CD4-positive, alpha-beta T cell (primary cell): ENCODE results near the gene OR4C46. TPM values are rescaled to one million over a fixed set of nuclear protein-coding genes. Genes with fewer than 3 reads are reported as not detected.
"Not testable (repeated sequence)": the region's sequence is repeated elsewhere in the genome, so short reads cannot be mapped to it uniquely, and the experiment has no call there.

Experiments
- ATAC-seq: fragments of 200-7000 bp; cut with Tn5 transposase; one replicate; pipeline ENCODE4 v1.10.0; 2022; ENCODE audit warnings: mild to moderate bottlenecking; ENCODE audit not compliant: poor library complexity
- CTCF ChIA-PET: fragments of 350-600 bp; sonication (Branson Sonifier 250); formaldehyde crosslinking; loops from one replicate; lab custom pipeline; 2021; ENCODE audit warnings: antibody characterized with exemption, inconsistent platforms; lab: Charles Lee
- POLR2A ChIA-PET: fragments of 350-600 bp; sonication (Branson Sonifier 250); formaldehyde crosslinking; loops from one replicate; lab custom pipeline; 2021; ENCODE audit warnings: antibody characterized with exemption, inconsistent platforms; lab: Charles Lee
- DNase-seq, 14 experiments: peaks; one replicate each; pipeline ENCODE4 v3.0.0-alpha.2; 2013 to 2020; ENCODE audit warnings: mixed read lengths in 2 of 14
- H3K27ac ChIP-seq, 2 donors: one replicate each; pipeline versions ENCODE4 v1.5.1 to v1.7.0; 2013; ENCODE audit warnings: low read length in 2 of 2, low read depth in 1 of 2, mild to moderate bottlenecking in 1 of 2
- H3K27me3 ChIP-seq, 2 experiments: 1 replicate in 1 of 2; 2 replicates in 1 of 2; pipeline versions ENCODE4 v1.6.1 to v1.7.0; 2013; ENCODE audit warnings: low read length in 2 of 2, control low read depth in 1 of 2, mild to moderate bottlenecking in 1 of 2, moderate library complexity in 1 of 2; ENCODE audit not compliant: insufficient read depth in 2 of 2, control insufficient read depth in 1 of 2
- H3K36me3 ChIP-seq: one replicate; pipeline ENCODE4 v1.6.1; 2013; ENCODE audit warnings: low read length, control low read depth; ENCODE audit not compliant: insufficient read depth
- H3K4me1 ChIP-seq: one replicate; pipeline ENCODE4 v1.6.1; 2013; ENCODE audit warnings: low read length, control low read depth; ENCODE audit not compliant: insufficient read depth
- H3K4me3 ChIP-seq: one replicate; pipeline ENCODE4 v1.5.1; 2013; ENCODE audit warnings: mild to moderate bottlenecking, low read length, moderate library complexity
- H3K9me3 ChIP-seq, 2 experiments: 1 replicate in 1 of 2; 2 replicates in 1 of 2; pipeline versions ENCODE4 v1.6.1 to v1.7.0; 2013; ENCODE audit warnings: low read length in 2 of 2, mild to moderate bottlenecking in 2 of 2, control low read depth in 1 of 2, moderate library complexity in 1 of 2; ENCODE audit not compliant: control insufficient read depth in 1 of 2, insufficient read depth in 1 of 2
- H3K27ac Mint-ChIP-seq: one replicate; pipeline ENCODE4 v1.8.0; 2020; ENCODE audit warnings: mixed read lengths
- H3K27me3 Mint-ChIP-seq: one replicate; pipeline ENCODE4 v1.8.0; 2021; ENCODE audit warnings: mixed read lengths
- H3K36me3 Mint-ChIP-seq: one replicate; pipeline ENCODE4 v1.8.0; 2021; ENCODE audit warnings: low read depth, mixed read lengths
- H3K4me1 Mint-ChIP-seq: one replicate; pipeline ENCODE4 v1.8.0; 2021; ENCODE audit warnings: low read depth, mixed read lengths
- H3K4me3 Mint-ChIP-seq: one replicate; pipeline ENCODE4 v1.8.0; 2020; ENCODE audit warnings: mild to moderate bottlenecking, mixed read lengths
- H3K9me3 Mint-ChIP-seq: one replicate; pipeline ENCODE4 v1.8.0; 2020; ENCODE audit warnings: mixed read lengths
- CTCF ChIP-seq: fragments of 200-600 bp; IDR thresholded peaks from one replicate; pipeline ENCODE4 v1.8.0; 2022; ENCODE audit warnings: antibody characterized with exemption, mild to moderate bottlenecking
- intact Hi-C, 2 experiments: fragments of 100-400 bp; cut with DNase I in 1 of 2; cut with micrococcal nuclease in 1 of 2; formaldehyde crosslinking; loops; one replicate each; pipeline versions ENCODE4 v1.15.1 to v1.9.0; 2023 to 2025; cut with DNase I, micrococcal nuclease
- polyA plus RNA-seq, 2 donors: library from polyadenylated mRNA; unstranded; fragments of 120-200 nt; gene quantifications; one replicate each; pipeline ENCODE4 v1.2.1, GENCODE V29; 2013
- total RNA-seq, 174 experiments: library from RNA in 2 of 174; stranded (reverse) in 2 of 174; gene quantifications; one replicate each; pipeline ENCODE4 v1.2.3 and lab custom pipeline; 2021 to 2026

Gene OR4C46
- total RNA-seq (not detected), total RNA-seq (lab: John Stamatoyannopoulos, UW) (0 reads per million in 172 experiments)
- polyA plus RNA-seq (2013, experiment 1 of 2): not detected
- not detected for polyA plus RNA-seq (2013, experiment 2 of 2)

GRCh38 chr11:54603898-54604297 is at the start of gene OR4C46:
Gene OR4C46 (minus strand): TSS chr11:54603998. CDS start chr11:54603998, 0 bp downstream.
- no peak within 1 kb of the TSS for H3K4me3 Mint-ChIP-seq
- CTCF ChIA-PET: no interaction called here
- no peaks in the 10 kb centered on the region for H3K27me3 Mint-ChIP-seq

GRCh38 chr11:54645606-54646005 is 41.8 kb upstream of the OR4C46 start:
- H3K27ac ChIP-seq, intact Hi-C loops, H3K27me3 Mint-ChIP-seq, H3K4me1 Mint-ChIP-seq, H3K27me3 ChIP-seq, H3K36me3 Mint-ChIP-seq, H3K4me3 Mint-ChIP-seq, DNase-seq, H3K27ac Mint-ChIP-seq, POLR2A ChIA-PET, ATAC-seq, H3K4me1 ChIP-seq, H3K36me3 ChIP-seq, H3K4me3 ChIP-seq, CTCF ChIA-PET: not testable (repeated sequence)
- peaks cover 0 to 14% of the 10 kb centered on the region in 2 experiments for H3K9me3 ChIP-seq
- H3K9me3 Mint-ChIP-seq: peaks cover 20% of the 10 kb centered on the region

More at GRCh38 chr11:54603898-54604297, at the start of gene OR4C46:
- Mint-ChIP-seq H3K9me3 (peaks cover 10% of the 10 kb centered on the region), H3K27ac (no peak within 1 kb of the TSS), H3K4me1 (no peaks in the 10 kb centered on the region), H3K36me3 (no peaks in the 10 kb centered on the region)
- Histone ChIP-seq H3K27ac (no peak within 1 kb of the TSS), H3K4me3 (no peak within 1 kb of the TSS), H3K36me3 (no peaks in the 10 kb centered on the region), H3K4me1 (no peaks in the 10 kb centered on the region), H3K9me3 (peaks cover 0 to 14% of the 10 kb centered on the region in 2 experiments), H3K27me3 (no peaks in the 10 kb centered on the region)
- intact Hi-C loops: no loop called here
- POLR2A ChIA-PET: no interaction called here
- ATAC-seq (no peak), DNase-seq (no peak)
- no peak for TF ChIP-seq CTCF

- H3K4me1 Mint-ChIP-seq, H3K27ac ChIP-seq, H3K36me3 Mint-ChIP-seq, H3K27me3 Mint-ChIP-seq, CTCF ChIA-PET, H3K4me3 ChIP-seq, H3K27ac Mint-ChIP-seq, DNase-seq, ATAC-seq, H3K4me1 ChIP-seq, H3K27me3 ChIP-seq, H3K36me3 ChIP-seq, H3K4me3 Mint-ChIP-seq, intact Hi-C loops, POLR2A ChIA-PET, H3K9me3 Mint-ChIP-seq: not testable (repeated sequence)
- peaks cover 8 to 33% of the 10 kb centered on the region in 2 experiments for H3K9me3 ChIP-seq
Observed at GRCh38 chr11:54561439-54561838, 42.4 kb downstream of the OR4C46 start.

GRCh38 chr11:54558919-54559318 is 44.9 kb downstream of the OR4C46 start:
- H3K9me3 Mint-ChIP-seq: peaks cover 8% of the 10 kb centered on the region
- Histone ChIP-seq H3K27me3 (no peaks in the 10 kb centered on the region), H3K9me3 (peaks cover 0 to 33% of the 10 kb centered on the region in 2 experiments), H3K27ac (no peak overlapping the region), H3K4me1 (no peaks in the 10 kb centered on the region), H3K4me3 (no peak overlapping the region), H3K36me3 (no peaks in the 10 kb centered on the region)
- no peak overlapping the region for H3K4me3 Mint-ChIP-seq
- CTCF ChIA-PET: no interaction called here
- H3K4me1 Mint-ChIP-seq: no peaks in the 10 kb centered on the region
- H3K27ac Mint-ChIP-seq: no peak overlapping the region
- ATAC-seq: no peak
- no peaks in the 10 kb centered on the region for H3K27me3 Mint-ChIP-seq
- POLR2A ChIA-PET: no interaction called here
- DNase-seq: no peak
- no peak for TF ChIP-seq CTCF
- no peaks in the 10 kb centered on the region for H3K36me3 Mint-ChIP-seq
- intact Hi-C loops: no loop called here
